CD4-positive, CD25-positive, alpha-beta regulatory T cell (primary cell): ENCODE data around the gene DYSF. TPM values are rescaled to one million over a fixed set of nuclear protein-coding genes. Genes with fewer than 3 reads are reported as not detected.

Source experiments
- ATAC-seq, 2 donors: fragments of 150-1000 bp; cut with Tn5 transposase; one replicate each; pipeline ENCODE4 v1.10.0; 2021; ENCODE audit warnings: low read depth in 2 of 2, moderate number of reproducible peaks in 2 of 2, moderate library complexity in 1 of 2
- DNase-seq, 3 donors: peaks; one replicate each; pipeline versions ENCODE4 v3.0.0 to v3.0.0-alpha.2; 2012 to 2022; ENCODE audit warnings: mixed read lengths in 1 of 3
- H3K27ac ChIP-seq: one replicate; pipeline ENCODE4 v1.7.0; 2013; ENCODE audit warnings: mild to moderate bottlenecking, low read length; ENCODE audit not compliant: insufficient read depth, poor library complexity, severe bottlenecking
- H3K27me3 ChIP-seq: one replicate; pipeline ENCODE4 v1.7.0; 2013; ENCODE audit warnings: low read length; ENCODE audit not compliant: control insufficient read depth, insufficient read depth
- H3K36me3 ChIP-seq: one replicate; pipeline ENCODE4 v1.7.0; 2013; ENCODE audit warnings: mild to moderate bottlenecking, low read length, moderate library complexity; ENCODE audit not compliant: control insufficient read depth, insufficient read depth
- H3K4me1 ChIP-seq: 2 replicates; pipeline ENCODE4 v1.7.0; 2013; ENCODE audit warnings: mild to moderate bottlenecking, low read length; ENCODE audit not compliant: insufficient read depth, control insufficient read depth, poor library complexity, severe bottlenecking
- H3K4me3 ChIP-seq: one replicate; pipeline ENCODE4 v1.7.0; 2013; ENCODE audit warnings: low read depth, mild to moderate bottlenecking, low read length, moderate library complexity
- H3K9me3 ChIP-seq, 2 experiments: 1 replicate in 1 of 2; 2 replicates in 1 of 2; pipeline ENCODE4 v1.7.0; 2013; ENCODE audit warnings: low read length in 2 of 2, mild to moderate bottlenecking in 1 of 2, moderate library complexity in 1 of 2; ENCODE audit not compliant: control insufficient read depth in 2 of 2
- H3K27ac Mint-ChIP-seq, 3 donors: one replicate each; pipeline ENCODE4 v1.8.0; 2020 to 2022; ENCODE audit warnings: mild to moderate bottlenecking in 3 of 3, mixed read lengths in 3 of 3, moderate library complexity in 2 of 3
- H3K27me3 Mint-ChIP-seq: one replicate; pipeline ENCODE4 v1.8.0; 2022; ENCODE audit warnings: mild to moderate bottlenecking, mixed read lengths
- H3K36me3 Mint-ChIP-seq: one replicate; pipeline ENCODE4 v1.8.0; 2020; ENCODE audit warnings: mixed read lengths
- H3K4me1 Mint-ChIP-seq, 4 donors: one replicate each; pipeline ENCODE4 v1.8.0; 2020 to 2022; ENCODE audit warnings: mixed read lengths in 4 of 4, mild to moderate bottlenecking in 1 of 4
- H3K4me3 Mint-ChIP-seq, 4 donors: one replicate each; pipeline ENCODE4 v1.8.0; 2020 to 2022; ENCODE audit warnings: mild to moderate bottlenecking in 4 of 4, mixed read lengths in 4 of 4, moderate library complexity in 3 of 4
- H3K9me3 Mint-ChIP-seq, 7 donors: one replicate each; pipeline ENCODE4 v1.8.0; 2020 to 2022; ENCODE audit warnings: mixed read lengths in 7 of 7, mild to moderate bottlenecking in 3 of 7, moderate library complexity in 2 of 7
- polyA plus RNA-seq, 4 donors: library from polyadenylated mRNA; unstranded; fragments of 300-500 nt; fragmentation: Illumina TruSeq; gene quantifications; one replicate each; pipeline ENCODE4 v1.2.3, GENCODE V29; 2021
- total RNA-seq: library from RNA; stranded (reverse); gene quantifications from one replicate; pipeline ENCODE4 v1.2.3, GENCODE V29; 2022

Gene DYSF
- total and polyA plus RNA-seq, 5 donors from 2014 or later, result 0.10 to 0.13 TPM; not detected in 3

- Histone ChIP-seq H3K9me3 (no peaks in the 10 kb centered on the region), H3K36me3 (no peaks in the 10 kb centered on the region), H3K27ac (no peak overlapping the region), H3K4me3 (no peak overlapping the region), H3K27me3 (no peaks in the 10 kb centered on the region), H3K4me1 (no peaks in the 10 kb centered on the region)
- no peak overlapping the region for H3K4me3 Mint-ChIP-seq
- no peaks in the 10 kb centered on the region for H3K9me3 Mint-ChIP-seq
- H3K27ac Mint-ChIP-seq, result no peak overlapping the region
- H3K36me3 Mint-ChIP-seq, result no peaks in the 10 kb centered on the region
- peaks cover 6% of the 10 kb centered on the region for H3K27me3 Mint-ChIP-seq
- ATAC-seq (no peak), DNase-seq (no peak)
- peaks cover 0 to 3% (median 0%) of the 10 kb centered on the region in 4 donors for H3K4me1 Mint-ChIP-seq
Measured at GRCh38 chr2:71605173-71605641, 151.8 kb downstream of the DYSF start.

GRCh38 chr2:71605781-71606241 is 152.4 kb downstream of the DYSF start:
- peaks cover 6% of the 10 kb centered on the region for H3K27me3 Mint-ChIP-seq
- no peak overlapping the region for H3K4me3 ChIP-seq
- no peak overlapping the region for H3K27ac ChIP-seq
- no peak overlapping the region for H3K27ac Mint-ChIP-seq
- H3K4me1 Mint-ChIP-seq, result peaks cover 0 to 3% (median 0%) of the 10 kb centered on the region in 4 donors
- ATAC-seq, result no peak
- H3K36me3 Mint-ChIP-seq, result no peaks in the 10 kb centered on the region
- no peaks in the 10 kb centered on the region for H3K36me3 ChIP-seq
- H3K9me3 Mint-ChIP-seq, result peaks cover 0 to 1% (median 0%) of the 10 kb centered on the region in 7 donors
- DNase-seq, result no peak
- H3K4me3 Mint-ChIP-seq, result no peak overlapping the region
- H3K27me3 ChIP-seq, result no peaks in the 10 kb centered on the region
- no peaks in the 10 kb centered on the region for H3K4me1 ChIP-seq
- no peaks in the 10 kb centered on the region for H3K9me3 ChIP-seq

GRCh38 chr2:71606244-71606643 is 152.9 kb downstream of the DYSF start:
- Histone ChIP-seq H3K36me3 (no peaks in the 10 kb centered on the region), H3K27me3 (no peaks in the 10 kb centered on the region), H3K4me1 (no peaks in the 10 kb centered on the region), H3K4me3 (no peak overlapping the region), H3K9me3 (no peaks in the 10 kb centered on the region), H3K27ac (no peak overlapping the region)
- DNase-seq (no peak), ATAC-seq (no peak)
- Mint-ChIP-seq H3K4me3 (no peak overlapping the region), H3K36me3 (no peaks in the 10 kb centered on the region), H3K4me1 (peaks cover 0 to 3% (median 0%) of the 10 kb centered on the region in 4 donors), H3K9me3 (peaks cover 0 to 1% (median 0%) of the 10 kb centered on the region in 7 donors), H3K27me3 (peaks cover 6% of the 10 kb centered on the region), H3K27ac (no peak overlapping the region)

GRCh38 chr2:71607151-71607889 is 154.0 kb downstream of the DYSF start:
- no peaks in the 10 kb centered on the region for H3K36me3 ChIP-seq

GRCh38 chr2:71608034-71608433 is 154.7 kb downstream of the DYSF start:
- no peak for DNase-seq
- no peak overlapping the region for H3K4me3 ChIP-seq
- no peak overlapping the region for H3K27ac ChIP-seq
- H3K4me1 Mint-ChIP-seq, result peaks cover 0 to 3% (median 0%) of the 10 kb centered on the region in 4 donors
- no peak overlapping the region for H3K4me3 Mint-ChIP-seq
- H3K9me3 ChIP-seq, result no peaks in the 10 kb centered on the region
- H3K27me3 ChIP-seq, result no peaks in the 10 kb centered on the region
- no peaks in the 10 kb centered on the region for H3K36me3 Mint-ChIP-seq
- no peaks in the 10 kb centered on the region for H3K36me3 ChIP-seq
- no peaks in the 10 kb centered on the region for H3K4me1 ChIP-seq
- no peak overlapping the region for H3K27ac Mint-ChIP-seq
- peaks cover 0 to 1% (median 0%) of the 10 kb centered on the region in 7 donors for H3K9me3 Mint-ChIP-seq
- no peak for ATAC-seq
- H3K27me3 Mint-ChIP-seq, result no peaks in the 10 kb centered on the region

More at GRCh38 chr2:71607151-71607889, 154.0 kb downstream of the DYSF start:
- Histone ChIP-seq H3K4me3 (no peak overlapping the region), H3K9me3 (no peaks in the 10 kb centered on the region), H3K4me1 (no peaks in the 10 kb centered on the region), H3K27me3 (no peaks in the 10 kb centered on the region), H3K27ac (no peak overlapping the region)
- peaks cover 0 to 3% (median 0%) of the 10 kb centered on the region in 4 donors for H3K4me1 Mint-ChIP-seq
- ATAC-seq (no peak), DNase-seq (no peak)
- no peaks in the 10 kb centered on the region for H3K36me3 Mint-ChIP-seq
- H3K9me3 Mint-ChIP-seq, result peaks cover 0 to 1% (median 0%) of the 10 kb centered on the region in 7 donors
- peaks cover 4% of the 10 kb centered on the region for H3K27me3 Mint-ChIP-seq
- no peak overlapping the region for H3K27ac Mint-ChIP-seq
- no peak overlapping the region for H3K4me3 Mint-ChIP-seq

- H3K9me3 Mint-ChIP-seq, result peaks cover 0 to 1% (median 0%) of the 10 kb centered on the region in 7 donors
- DNase-seq (no peak), ATAC-seq (no peak)
- peaks cover 0 to 3% (median 0%) of the 10 kb centered on the region in 4 donors for H3K4me1 Mint-ChIP-seq
- no peak overlapping the region for H3K27ac Mint-ChIP-seq
- H3K9me3 ChIP-seq, result no peaks in the 10 kb centered on the region
- H3K27me3 Mint-ChIP-seq, result no peaks in the 10 kb centered on the region
- no peaks in the 10 kb centered on the region for H3K4me1 ChIP-seq
- no peaks in the 10 kb centered on the region for H3K36me3 Mint-ChIP-seq
- no peaks in the 10 kb centered on the region for H3K36me3 ChIP-seq
- no peak overlapping the region for H3K4me3 Mint-ChIP-seq
- H3K27me3 ChIP-seq, result no peaks in the 10 kb centered on the region
- no peak overlapping the region for H3K4me3 ChIP-seq
- H3K27ac ChIP-seq, result no peak overlapping the region
Measured at GRCh38 chr2:71608441-71608840, 155.1 kb downstream of the DYSF start.

- Mint-ChIP-seq H3K4me1 (peaks cover 0 to 3% (median 0%) of the 10 kb centered on the region in 4 donors), H3K27me3 (no peaks in the 10 kb centered on the region), H3K9me3 (peaks cover 0 to 1% (median 0%) of the 10 kb centered on the region in 7 donors), H3K4me3 (no peak overlapping the region), H3K27ac (no peak overlapping the region), H3K36me3 (no peaks in the 10 kb centered on the region)
- H3K36me3 ChIP-seq, result no peaks in the 10 kb centered on the region
- no peaks in the 10 kb centered on the region for H3K4me1 ChIP-seq
- H3K27ac ChIP-seq, result no peak overlapping the region
- no peaks in the 10 kb centered on the region for H3K27me3 ChIP-seq
- DNase-seq, result no peak
- H3K9me3 ChIP-seq, result no peaks in the 10 kb centered on the region
- no peak overlapping the region for H3K4me3 ChIP-seq
- no peak for ATAC-seq
Measured at GRCh38 chr2:71609029-71609428, 155.7 kb downstream of the DYSF start.

- peaks cover 0 to 1% (median 0%) of the 10 kb centered on the region in 7 donors for H3K9me3 Mint-ChIP-seq
- peaks cover 0 to 3% (median 0%) of the 10 kb centered on the region in 4 donors for H3K4me1 Mint-ChIP-seq
- no peaks in the 10 kb centered on the region for H3K9me3 ChIP-seq
- no peak for ATAC-seq
- H3K4me1 ChIP-seq, result no peaks in the 10 kb centered on the region
- H3K27ac ChIP-seq, result no peak overlapping the region
- H3K36me3 ChIP-seq, result no peaks in the 10 kb centered on the region
- no peaks in the 10 kb centered on the region for H3K36me3 Mint-ChIP-seq
- H3K4me3 Mint-ChIP-seq, result no peak overlapping the region
- DNase-seq, result no peak
- no peaks in the 10 kb centered on the region for H3K27me3 ChIP-seq
- H3K4me3 ChIP-seq, result no peak overlapping the region
- peaks cover 2% of the 10 kb centered on the region for H3K27me3 Mint-ChIP-seq
- no peak overlapping the region for H3K27ac Mint-ChIP-seq
Measured at GRCh38 chr2:71609441-71609840, 156.1 kb downstream of the DYSF start.
